Transverse colon (tissue), 4 donors: ENCODE results near the gene ABCA12. TPM values are rescaled to one million over a fixed set of nuclear protein-coding genes. Genes with fewer than 3 reads are reported as not detected.

ENCODE experiments used
- DNase-seq: peaks from one replicate; pipeline ENCODE4 v3.0.0-alpha.2; 2019
- H3K27ac ChIP-seq, 4 donors: fragments of 200-600 bp; sonication (generic); 2 replicates each; pipeline ENCODE4 v1.5.1; 2016 to 2018; ENCODE audit warnings: inconsistent platforms in 4 of 4
- H3K27me3 ChIP-seq: fragments of 200-600 bp; sonication (generic); 2 replicates; pipeline ENCODE4 v1.5.1; 2017; ENCODE audit warnings: inconsistent platforms
- H3K36me3 ChIP-seq, 4 donors: fragments of 200-600 bp; sonication (generic); 2 replicates each; pipeline ENCODE4 v1.5.1; 2017 to 2019; ENCODE audit warnings: inconsistent platforms in 4 of 4
- H3K4me1 ChIP-seq, 4 donors: fragments of 200-600 bp; sonication (generic); 2 replicates each; pipeline ENCODE4 v1.5.1; 2017 to 2020; ENCODE audit warnings: inconsistent platforms in 4 of 4
- H3K4me3 ChIP-seq, 4 donors: fragments of 200-600 bp; sonication (generic); 1 replicate in 1 of 4; 2 replicates in 3 of 4; pipeline versions ENCODE4 v1.5.1 to v1.6.1; 2017 to 2019; ENCODE audit warnings: inconsistent platforms in 4 of 4
- H3K9me3 ChIP-seq, 2 donors: fragments of 200-600 bp; sonication (generic); 2 replicates each; pipeline ENCODE4 v1.5.1; 2017 to 2019; ENCODE audit warnings: inconsistent platforms in 2 of 2
- EP300 ChIP-seq: sonication (generic); formaldehyde crosslinking; IDR thresholded peaks from one replicate; pipeline ENCODE4 v1.6.1; 2017; ENCODE audit warnings: antibody characterized with exemption, low read depth
- POLR2A ChIP-seq: fragments of 450-650 bp; IDR thresholded peaks from one replicate; pipeline ENCODE4 v1.6.1; 2016; ENCODE audit warnings: antibody characterized with exemption, mild to moderate bottlenecking, moderate library complexity
- POLR2AphosphoS5 ChIP-seq, 3 donors: sonication (generic); formaldehyde crosslinking; IDR thresholded peaks; one replicate each; pipeline ENCODE4 v1.6.1; 2016; ENCODE audit warnings: antibody characterized with exemption in 3 of 3
- WGBS, 2 donors: methylation state at CpG; one replicate each; pipeline ENCODE4 v1.1.5; 2018; ENCODE audit warnings: low coverage in 1 of 2; 5-methylcytosine and 5-hydroxymethylcytosine counted together
- in situ Hi-C, 4 donors: fragments of 200-750 bp; cut with MboI; loops; one replicate each; pipeline versions ENCODE4 v1.15.0 to v1.15.1; 2017; ENCODE audit warnings: low sequenced_read_pairs in 3 of 4, low pct_ligation_motif_present in 1 of 4, low pct_unique_long_range_greater_than_20kb in 1 of 4
- intact Hi-C: fragments of 100-400 bp; cut with DNase I; formaldehyde crosslinking; loops from one replicate; pipeline ENCODE4 v1.15.1; 2023; ENCODE audit warnings: low total_unique reads
- total RNA-seq, 4 donors: library from RNA; depleted of rRNA; stranded (reverse); fragments of >200 nt; gene quantifications; one replicate each; pipeline ENCODE4 v1.1.0, GENCODE V29; 2016
- TF ChIP-seq, protein P1 (sequence below), 5 experiments: fragments of 200-600 bp in 3 of 5; fragments of 450-650 bp in 2 of 5; sonication (generic) in 3 of 5; IDR thresholded peaks; 1 replicate in 2 of 5; 2 replicates in 3 of 5; pipeline ENCODE4 v1.5.1; 2016 to 2017; ENCODE audit warnings: antibody characterized with exemption in 5 of 5, inconsistent platforms in 3 of 5, mild to moderate bottlenecking in 2 of 5, moderate library complexity in 1 of 5

Gene ABCA12, protein sequence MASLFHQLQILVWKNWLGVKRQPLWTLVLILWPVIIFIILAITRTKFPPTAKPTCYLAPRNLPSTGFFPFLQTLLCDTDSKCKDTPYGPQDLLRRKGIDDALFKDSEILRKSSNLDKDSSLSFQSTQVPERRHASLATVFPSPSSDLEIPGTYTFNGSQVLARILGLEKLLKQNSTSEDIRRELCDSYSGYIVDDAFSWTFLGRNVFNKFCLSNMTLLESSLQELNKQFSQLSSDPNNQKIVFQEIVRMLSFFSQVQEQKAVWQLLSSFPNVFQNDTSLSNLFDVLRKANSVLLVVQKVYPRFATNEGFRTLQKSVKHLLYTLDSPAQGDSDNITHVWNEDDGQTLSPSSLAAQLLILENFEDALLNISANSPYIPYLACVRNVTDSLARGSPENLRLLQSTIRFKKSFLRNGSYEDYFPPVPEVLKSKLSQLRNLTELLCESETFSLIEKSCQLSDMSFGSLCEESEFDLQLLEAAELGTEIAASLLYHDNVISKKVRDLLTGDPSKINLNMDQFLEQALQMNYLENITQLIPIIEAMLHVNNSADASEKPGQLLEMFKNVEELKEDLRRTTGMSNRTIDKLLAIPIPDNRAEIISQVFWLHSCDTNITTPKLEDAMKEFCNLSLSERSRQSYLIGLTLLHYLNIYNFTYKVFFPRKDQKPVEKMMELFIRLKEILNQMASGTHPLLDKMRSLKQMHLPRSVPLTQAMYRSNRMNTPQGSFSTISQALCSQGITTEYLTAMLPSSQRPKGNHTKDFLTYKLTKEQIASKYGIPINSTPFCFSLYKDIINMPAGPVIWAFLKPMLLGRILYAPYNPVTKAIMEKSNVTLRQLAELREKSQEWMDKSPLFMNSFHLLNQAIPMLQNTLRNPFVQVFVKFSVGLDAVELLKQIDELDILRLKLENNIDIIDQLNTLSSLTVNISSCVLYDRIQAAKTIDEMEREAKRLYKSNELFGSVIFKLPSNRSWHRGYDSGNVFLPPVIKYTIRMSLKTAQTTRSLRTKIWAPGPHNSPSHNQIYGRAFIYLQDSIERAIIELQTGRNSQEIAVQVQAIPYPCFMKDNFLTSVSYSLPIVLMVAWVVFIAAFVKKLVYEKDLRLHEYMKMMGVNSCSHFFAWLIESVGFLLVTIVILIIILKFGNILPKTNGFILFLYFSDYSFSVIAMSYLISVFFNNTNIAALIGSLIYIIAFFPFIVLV (N-terminal part only)
- under 1 TPM in 2 of 4 donors, not detected in 2; 0.14 to 0.16 TPM for total RNA-seq

DNA sequence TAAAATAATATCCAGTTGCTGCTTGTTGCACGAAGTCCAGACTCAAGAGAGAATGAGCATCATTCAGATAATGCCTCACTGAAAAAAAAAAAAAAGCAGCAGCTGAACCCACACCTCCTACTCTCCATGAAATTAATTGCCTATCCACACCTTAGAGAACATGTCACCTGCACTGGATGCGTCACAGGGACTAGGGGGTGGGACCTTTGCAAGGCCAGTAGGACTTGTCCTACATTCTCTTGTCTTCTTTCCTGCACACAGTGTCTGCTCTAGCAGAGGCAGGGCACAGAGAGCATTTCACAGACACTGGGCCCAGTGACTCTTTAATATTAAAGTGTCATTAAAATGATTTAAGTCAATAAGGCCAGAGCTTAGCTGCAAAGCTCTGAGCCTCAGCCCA lies at the start of gene ABCA12:
Gene ABCA12 (minus strand): TSS at position 148 of the 400 bp plus-strand sequence. CDS start 418 bp downstream, outside the sequence.
- Histone ChIP-seq H3K4me3 (no peak within 1 kb of the TSS), H3K4me1 (no peaks in the 10 kb centered on the region), H3K27me3 (no peaks in the 10 kb centered on the region), H3K27ac (no peak within 1 kb of the TSS), H3K36me3 (no peaks in the 10 kb centered on the region), H3K9me3 (no peaks in the 10 kb centered on the region)
- in situ Hi-C loops, result no loop called here
- no peak for DNase-seq
- intact Hi-C loops, result no loop called here
- WGBS, 2 donors, result 60 to 71% methylated on average over 1 to 2 of the region's 2 CpGs
- TF ChIP-seq EP300, result no peak
- TF ChIP-seq, protein P1, sequence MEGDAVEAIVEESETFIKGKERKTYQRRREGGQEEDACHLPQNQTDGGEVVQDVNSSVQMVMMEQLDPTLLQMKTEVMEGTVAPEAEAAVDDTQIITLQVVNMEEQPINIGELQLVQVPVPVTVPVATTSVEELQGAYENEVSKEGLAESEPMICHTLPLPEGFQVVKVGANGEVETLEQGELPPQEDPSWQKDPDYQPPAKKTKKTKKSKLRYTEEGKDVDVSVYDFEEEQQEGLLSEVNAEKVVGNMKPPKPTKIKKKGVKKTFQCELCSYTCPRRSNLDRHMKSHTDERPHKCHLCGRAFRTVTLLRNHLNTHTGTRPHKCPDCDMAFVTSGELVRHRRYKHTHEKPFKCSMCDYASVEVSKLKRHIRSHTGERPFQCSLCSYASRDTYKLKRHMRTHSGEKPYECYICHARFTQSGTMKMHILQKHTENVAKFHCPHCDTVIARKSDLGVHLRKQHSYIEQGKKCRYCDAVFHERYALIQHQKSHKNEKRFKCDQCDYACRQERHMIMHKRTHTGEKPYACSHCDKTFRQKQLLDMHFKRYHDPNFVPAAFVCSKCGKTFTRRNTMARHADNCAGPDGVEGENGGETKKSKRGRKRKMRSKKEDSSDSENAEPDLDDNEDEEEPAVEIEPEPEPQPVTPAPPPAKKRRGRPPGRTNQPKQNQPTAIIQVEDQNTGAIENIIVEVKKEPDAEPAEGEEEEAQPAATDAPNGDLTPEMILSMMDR (IDR thresholded peaks at IDR 0.05), result no peak
- TF ChIP-seq POLR2A, result no peak
- TF ChIP-seq POLR2AphosphoS5 (IDR thresholded peaks at IDR 0.05), result no peak

DNA sequence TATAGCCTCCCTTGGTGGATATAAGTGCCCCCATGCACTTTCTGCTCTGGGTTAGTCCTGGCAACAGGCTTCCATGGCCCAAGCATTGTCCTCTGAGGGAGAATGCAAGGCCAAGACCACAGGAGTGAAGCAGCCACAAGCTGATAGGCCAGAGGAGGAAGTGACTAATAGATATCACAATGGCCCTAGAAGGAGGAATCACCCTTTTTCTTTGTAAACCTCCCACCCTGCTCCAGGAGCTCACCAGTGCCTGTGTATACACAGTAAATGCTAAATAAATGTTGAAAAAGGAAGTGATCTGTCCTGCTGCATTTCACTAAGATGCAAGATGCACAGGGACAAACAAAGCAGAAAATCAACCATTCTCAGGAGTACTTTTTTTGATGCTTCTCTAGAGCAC lies 49.7 kb upstream of the ABCA12 start:
- Histone ChIP-seq H3K27me3 (no peaks in the 10 kb centered on the region), H3K36me3 (no peaks in the 10 kb centered on the region), H3K9me3 (no peaks in the 10 kb centered on the region), H3K27ac (no peak overlapping the region), H3K4me3 (no peak overlapping the region), H3K4me1 (no peaks in the 10 kb centered on the region)
- TF ChIP-seq EP300 (no peak), POLR2A (no peak), POLR2AphosphoS5 (IDR thresholded peaks at IDR 0.05) (no peak)
- TF ChIP-seq, protein P1 (IDR thresholded peaks at IDR 0.05), result no peak
- no peak for DNase-seq
- in situ Hi-C loops, result no loop called here
- intact Hi-C loops, result no loop called here

DNA sequence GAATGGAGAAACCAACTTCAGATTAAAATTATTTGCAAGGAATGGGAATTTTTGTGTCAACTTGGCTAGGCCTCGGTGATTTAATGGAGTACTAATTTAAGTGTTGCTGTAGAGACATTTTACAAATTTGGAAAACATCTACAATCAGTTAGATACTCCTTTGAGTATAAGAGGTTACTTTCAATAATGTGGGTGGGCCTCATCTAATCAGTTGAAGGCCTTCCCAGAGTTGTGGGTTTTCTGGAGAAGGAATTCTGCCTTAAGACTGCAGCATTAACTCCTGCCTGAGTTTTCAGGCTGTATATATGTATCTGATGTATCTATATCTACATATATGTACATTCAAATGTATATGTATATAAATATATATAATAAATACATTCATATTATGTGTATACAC lies 47.6 kb upstream of the ABCA12 start:
- 60 to 66% methylated on average over 1 of the region's 1 CpG for WGBS, 2 donors
- in situ Hi-C loops, result no loop called here

More for the DNA sequence above, 47.6 kb upstream of the ABCA12 start:
- no peaks in the 10 kb centered on the region for H3K36me3 ChIP-seq
- H3K9me3 ChIP-seq, result no peaks in the 10 kb centered on the region
- no peak for DNase-seq
- H3K4me3 ChIP-seq, result no peak overlapping the region
- intact Hi-C loops, result no loop called here
- H3K27ac ChIP-seq, result no peak overlapping the region
- H3K27me3 ChIP-seq, result no peaks in the 10 kb centered on the region
- no peaks in the 10 kb centered on the region for H3K4me1 ChIP-seq
- TF ChIP-seq POLR2AphosphoS5 (IDR thresholded peaks at IDR 0.05), result no peak
- TF ChIP-seq EP300, result no peak
- TF ChIP-seq, protein P1 (IDR thresholded peaks at IDR 0.05), result no peak
- TF ChIP-seq POLR2A, result no peak
